Measurements from ENCODE around the gene NEK8. TPM values are rescaled to one million over a fixed set of nuclear protein-coding genes. Genes with fewer than 3 reads are reported as not detected.

NEK8 gene
- total RNA-seq (2022; extraction: Qiagen RNA extraction; ENCODE audit: low read depth), result 4.0 to 5.7 TPM (median 4.7 TPM) in 5 replicates

DNA sequence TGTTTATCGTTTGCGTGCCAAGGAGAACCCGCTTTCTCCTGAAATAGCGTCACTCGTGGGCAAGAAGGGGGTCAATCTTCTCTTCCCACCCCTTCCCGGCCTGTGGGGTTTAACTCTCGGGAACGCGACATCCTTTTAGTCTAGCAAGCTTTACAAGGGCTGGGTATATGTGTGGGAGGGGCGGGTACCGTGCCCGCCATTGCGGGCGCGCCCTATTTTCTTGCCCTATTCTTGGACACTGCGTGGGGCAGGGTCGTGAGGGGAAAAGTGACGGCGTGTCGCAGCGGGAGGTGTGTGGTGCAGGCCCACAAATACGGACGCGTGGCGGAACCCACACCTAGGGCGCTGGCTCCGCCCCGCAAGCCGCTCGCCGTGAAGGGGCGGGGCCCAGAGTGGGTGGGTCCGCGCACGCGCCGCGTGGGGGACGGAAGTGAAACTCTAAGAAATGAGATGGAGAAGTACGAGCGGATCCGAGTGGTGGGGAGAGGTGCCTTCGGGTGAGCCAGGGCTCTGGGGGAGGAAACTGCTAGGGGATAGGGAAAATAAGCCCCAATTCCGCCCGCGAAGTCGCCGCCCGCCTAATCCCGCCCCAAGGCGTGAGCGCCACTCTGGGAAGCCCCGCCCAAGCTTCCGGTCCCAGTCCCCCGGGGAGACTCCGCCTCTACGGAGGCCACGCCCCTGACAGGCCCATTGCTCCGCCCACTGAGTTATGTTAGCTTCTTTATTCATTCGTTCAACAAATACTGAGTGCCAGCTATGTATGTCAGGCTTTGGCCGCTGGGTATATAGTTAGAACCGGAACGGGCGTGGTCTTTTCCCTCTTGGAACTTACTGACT, at the start of gene NEK8:
TSS of gene NEK8 (plus strand) at position 425 of the 837 bp plus-strand sequence. CDS start at position 451, 26 bp downstream.

DNA sequence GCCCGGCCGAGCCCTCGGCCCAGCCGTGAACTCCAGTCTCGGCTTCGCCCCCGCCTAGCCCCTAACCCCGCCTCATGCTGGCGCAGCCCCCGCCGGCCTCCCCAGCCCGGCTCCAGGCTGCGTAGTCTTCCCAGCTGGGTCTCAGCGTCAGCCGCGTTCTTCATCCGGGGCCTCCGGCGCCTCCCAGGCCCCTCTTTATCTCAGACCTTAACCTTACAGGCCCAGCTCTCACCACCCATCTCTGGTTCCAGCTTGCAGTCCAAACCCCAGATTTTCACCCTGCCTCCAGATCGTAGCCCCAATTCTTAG, 16.9 kb upstream of the NEK8 start, which contains the start of gene PROCA1:
TSS of gene PROCA1 (minus strand) at position 166 of the 309 bp plus-strand sequence. CDS start 228 bp downstream, outside the sequence.

DNA sequence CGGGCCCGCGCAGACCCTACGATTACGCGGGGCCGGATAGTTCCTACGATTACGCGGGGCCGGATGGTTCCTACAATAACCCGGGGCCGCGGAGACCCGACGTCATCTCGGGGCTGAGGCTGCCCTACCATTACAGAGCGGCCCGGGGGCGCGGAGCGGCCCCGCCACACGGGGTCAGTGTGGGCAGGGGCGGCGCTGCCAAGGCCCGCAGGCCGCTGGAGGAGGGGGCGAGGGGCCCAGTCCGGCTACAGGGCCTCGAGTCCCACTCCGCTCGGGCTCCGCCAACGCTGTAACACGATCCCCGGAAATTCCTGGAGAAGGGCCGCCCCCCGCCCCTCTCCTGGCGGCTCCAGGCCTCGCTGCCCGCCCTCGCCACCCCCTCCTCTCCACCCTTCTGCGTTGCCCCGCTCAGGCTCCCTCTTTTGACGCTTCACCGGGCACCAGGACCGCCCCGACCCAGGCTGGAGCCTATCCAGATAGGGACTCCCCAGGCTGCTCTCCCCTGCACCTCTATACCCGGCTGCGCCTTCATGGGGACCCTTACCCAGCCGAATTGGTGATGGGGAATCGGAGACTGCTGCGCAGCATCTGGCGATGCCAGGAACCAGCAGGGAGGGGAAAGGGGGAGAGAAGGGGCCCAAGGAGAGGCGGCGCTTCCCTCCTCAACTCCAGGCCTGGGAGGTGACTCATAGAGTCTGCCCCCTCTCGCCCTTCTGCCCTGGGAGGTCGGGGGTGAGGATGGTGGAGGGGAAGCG, 10.8 kb upstream of the NEK8 start, which contains the start of gene RAB34:
TSS of gene RAB34 (minus strand) at position 291 of the 755 bp plus-strand sequence. CDS start 602 bp downstream, outside the sequence.

DNA sequence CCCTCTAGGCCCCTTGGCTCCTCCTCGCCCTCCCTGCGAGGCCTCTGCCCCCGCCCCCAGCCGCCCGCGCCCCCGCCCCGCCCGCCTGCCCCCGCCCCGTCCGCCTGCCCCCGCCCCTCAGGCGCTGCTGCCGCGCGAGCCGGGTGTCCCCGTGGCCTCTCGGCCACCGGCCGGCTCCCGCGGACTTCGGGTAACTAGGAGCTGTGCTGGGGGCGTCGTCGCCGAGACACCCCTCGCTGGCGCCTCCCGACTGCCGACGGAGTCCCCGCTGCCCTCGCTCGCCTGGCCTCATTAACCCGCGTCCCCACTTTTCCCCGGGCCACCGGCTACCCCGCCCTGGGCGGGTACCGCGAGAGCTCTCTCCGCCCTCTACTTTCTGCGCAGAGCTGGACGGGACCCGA, 2.4 kb upstream of the NEK8 start, which contains the start of gene TLCD1:
TSS of gene TLCD1 (minus strand) at position 8 of the 401 bp plus-strand sequence. CDS start 136 bp downstream, outside the sequence.

DNA sequence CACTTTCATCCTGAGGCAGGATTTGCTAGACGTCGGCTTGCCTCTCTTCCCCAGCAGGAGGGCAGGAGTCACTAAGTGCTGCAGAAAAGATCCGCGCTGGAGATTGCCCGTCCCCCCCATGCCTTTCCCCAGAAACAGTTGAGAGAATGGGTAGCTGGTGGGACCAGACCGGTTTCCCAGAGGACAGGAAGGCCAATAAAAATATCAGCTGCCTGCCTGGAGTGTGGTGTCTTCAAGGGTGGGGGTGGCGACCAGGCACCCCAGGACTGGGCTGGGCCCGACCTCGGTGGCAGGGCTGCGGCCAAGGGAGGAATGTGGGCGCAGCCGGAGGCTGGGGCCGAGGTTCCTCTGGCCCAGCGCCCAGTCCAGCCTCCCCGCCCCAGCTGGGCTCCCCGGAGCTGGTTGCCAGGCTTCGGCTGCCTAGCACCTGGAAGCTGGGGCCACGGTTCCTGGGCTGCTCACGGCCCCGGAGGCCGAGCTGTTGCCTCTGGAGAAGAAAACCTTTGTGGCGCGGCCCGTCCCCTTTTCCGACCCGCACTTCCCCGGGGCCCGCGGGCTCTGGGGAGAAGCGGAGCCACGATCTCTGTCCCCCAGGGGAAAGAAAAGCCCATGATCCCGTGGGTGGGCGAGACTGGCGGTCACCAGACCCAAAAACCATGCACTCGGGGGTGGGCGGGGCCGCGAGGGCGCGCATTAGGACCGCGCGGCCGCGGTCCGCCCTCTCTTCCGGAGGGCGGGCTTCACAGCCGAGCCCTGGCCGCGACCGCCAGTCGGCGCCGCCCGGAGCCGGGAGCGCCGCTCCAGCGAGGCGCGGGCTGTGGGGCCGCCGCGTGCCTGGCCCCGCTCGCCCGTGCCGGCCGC, 14.9 kb downstream of the NEK8 start, which contains the start of gene TRAF4:
TSS of gene TRAF4 (plus strand) at position 769 of the 861 bp plus-strand sequence. CDS start 102 bp downstream, outside the sequence.

Other genes starting within 250 kb of the NEK8 start
- gene FOXN1, start 222.4 kb upstream of the NEK8 start, total RNA-seq (2022; extraction: Qiagen RNA extraction; ENCODE audit: low read depth), result 0.02 to 0.20 TPM (median 0.04 TPM) in 3 of 5 replicates, not detected in the others
- 26.8 to 35.3 TPM (median 27.5 TPM) in 5 replicates for gene UNC119, start 176.2 kb upstream of the NEK8 start, total RNA-seq (2022; extraction: Qiagen RNA extraction; ENCODE audit: low read depth)
- gene PIGS, start 157.3 kb upstream of the NEK8 start, total RNA-seq (2022; extraction: Qiagen RNA extraction; ENCODE audit: low read depth), result 53.8 to 66.3 TPM (median 62.8 TPM) in 5 replicates
- gene ALDOC, start 151.9 kb upstream of the NEK8 start, total RNA-seq (2022; extraction: Qiagen RNA extraction; ENCODE audit: low read depth), result 1.2 to 2.5 TPM (median 1.9 TPM) in 5 replicates
- gene SPAG5, start 129.8 kb upstream of the NEK8 start, total RNA-seq (2022; extraction: Qiagen RNA extraction; ENCODE audit: low read depth), result 77.5 to 86.2 TPM (median 81.5 TPM) in 5 replicates
- 3.4 to 6.2 TPM (median 4.3 TPM) in 5 replicates for gene RSKR, start 114.6 kb upstream of the NEK8 start, total RNA-seq (2022; extraction: Qiagen RNA extraction; ENCODE audit: low read depth)
- gene BLTP2, start 83.6 kb upstream of the NEK8 start, total RNA-seq (2022; extraction: Qiagen RNA extraction; ENCODE audit: low read depth), result 54.9 to 85.2 TPM (median 59.7 TPM) in 5 replicates
- 80.1 to 93.3 TPM (median 86.3 TPM) in 5 replicates for gene SDF2, start 66.9 kb upstream of the NEK8 start, total RNA-seq (2022; extraction: Qiagen RNA extraction; ENCODE audit: low read depth)
- 71.8 to 81.6 TPM (median 75.5 TPM) in 5 replicates for gene SUPT6H, start 66.6 kb upstream of the NEK8 start, total RNA-seq (2022; extraction: Qiagen RNA extraction; ENCODE audit: low read depth)
- gene PROCA1, start 16.9 kb upstream of the NEK8 start, total RNA-seq (2022; extraction: Qiagen RNA extraction; ENCODE audit: low read depth), result 1.0 to 2.2 TPM (median 1.3 TPM) in 5 replicates
- 237 to 279 TPM (median 261 TPM) in 5 replicates for gene RAB34, start 10.9 kb upstream of the NEK8 start, total RNA-seq (2022; extraction: Qiagen RNA extraction; ENCODE audit: low read depth)
- gene RPL23A, start 8.8 kb upstream of the NEK8 start, total RNA-seq (2022; extraction: Qiagen RNA extraction; ENCODE audit: low read depth), result 1,884 to 2,485 TPM (median 2,244 TPM) in 5 replicates
- 30.6 to 49.5 TPM (median 46.7 TPM) in 5 replicates for gene TLCD1, start 2.6 kb upstream of the NEK8 start, total RNA-seq (2022; extraction: Qiagen RNA extraction; ENCODE audit: low read depth)
- 56.8 to 78.8 TPM (median 75.3 TPM) in 5 replicates for gene TRAF4, start 15.2 kb downstream of the NEK8 start, total RNA-seq (2022; extraction: Qiagen RNA extraction; ENCODE audit: low read depth)
- 17.4 to 22.4 TPM (median 20.1 TPM) in 5 replicates for gene FAM222B, start 114.0 kb downstream of the NEK8 start, total RNA-seq (2022; extraction: Qiagen RNA extraction; ENCODE audit: low read depth)
- 71.7 to 92.3 TPM (median 89.0 TPM) in 5 replicates for gene ERAL1, start 126.2 kb downstream of the NEK8 start, total RNA-seq (2022; extraction: Qiagen RNA extraction; ENCODE audit: low read depth)
- gene FLOT2, start 168.9 kb downstream of the NEK8 start, total RNA-seq (2022; extraction: Qiagen RNA extraction; ENCODE audit: low read depth), result 64.3 to 77.1 TPM (median 74.3 TPM) in 5 replicates
- 5.2 to 6.4 TPM (median 6.0 TPM) in 5 replicates for gene DHRS13, start 174.3 kb downstream of the NEK8 start, total RNA-seq (2022; extraction: Qiagen RNA extraction; ENCODE audit: low read depth)
- gene PHF12, start 222.7 kb downstream of the NEK8 start, total RNA-seq (2022; extraction: Qiagen RNA extraction; ENCODE audit: low read depth), result 31.8 to 37.5 TPM (median 36.2 TPM) in 5 replicates

Data from A549 treated with CpdA at 1 μM for 4 hours (cell line).